Uterus (tissue), 2 donors: ENCODE measurements around the gene FAM120A.

Experiments used
- POLR2A ChIP-seq, 2 donors: fragments of 450-650 bp; IDR thresholded peaks; one replicate each; pipeline ENCODE4 v1.6.1; 2016; ENCODE audit warnings: antibody characterized with exemption in 2 of 2, mild to moderate bottlenecking in 1 of 2, moderate library complexity in 1 of 2
- TF ChIP-seq, protein P1 (sequence below), 4 experiments: fragments of 200-600 bp in 2 of 4; fragments of 450-650 bp in 2 of 4; sonication (generic) in 2 of 4; IDR thresholded peaks; one replicate each; pipeline ENCODE4 v1.5.1; 2016 to 2019; ENCODE audit warnings: antibody characterized with exemption in 4 of 4, mild to moderate bottlenecking in 2 of 4, moderate library complexity in 1 of 4

DNA sequence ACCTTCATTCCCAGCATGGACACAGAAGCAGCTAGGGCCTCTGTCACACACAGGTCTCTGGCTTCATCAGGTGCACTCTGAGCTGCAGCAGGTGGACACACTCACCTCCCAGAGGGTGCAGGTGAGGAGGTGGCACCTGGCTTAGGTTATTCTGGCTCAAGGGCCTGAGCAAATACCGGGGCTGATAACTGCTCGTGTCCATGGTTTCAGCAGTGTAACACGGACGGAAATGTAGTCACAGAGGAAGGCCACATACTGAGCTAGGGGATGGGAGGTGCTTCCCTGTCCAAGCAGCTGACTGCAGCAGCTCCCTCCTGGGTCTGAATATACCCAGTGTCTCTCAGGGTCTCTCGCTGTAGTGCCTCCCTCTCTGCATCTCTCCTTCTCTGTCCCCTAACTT is 130.6 kb downstream of the FAM120A start:
- TF ChIP-seq, protein P1, sequence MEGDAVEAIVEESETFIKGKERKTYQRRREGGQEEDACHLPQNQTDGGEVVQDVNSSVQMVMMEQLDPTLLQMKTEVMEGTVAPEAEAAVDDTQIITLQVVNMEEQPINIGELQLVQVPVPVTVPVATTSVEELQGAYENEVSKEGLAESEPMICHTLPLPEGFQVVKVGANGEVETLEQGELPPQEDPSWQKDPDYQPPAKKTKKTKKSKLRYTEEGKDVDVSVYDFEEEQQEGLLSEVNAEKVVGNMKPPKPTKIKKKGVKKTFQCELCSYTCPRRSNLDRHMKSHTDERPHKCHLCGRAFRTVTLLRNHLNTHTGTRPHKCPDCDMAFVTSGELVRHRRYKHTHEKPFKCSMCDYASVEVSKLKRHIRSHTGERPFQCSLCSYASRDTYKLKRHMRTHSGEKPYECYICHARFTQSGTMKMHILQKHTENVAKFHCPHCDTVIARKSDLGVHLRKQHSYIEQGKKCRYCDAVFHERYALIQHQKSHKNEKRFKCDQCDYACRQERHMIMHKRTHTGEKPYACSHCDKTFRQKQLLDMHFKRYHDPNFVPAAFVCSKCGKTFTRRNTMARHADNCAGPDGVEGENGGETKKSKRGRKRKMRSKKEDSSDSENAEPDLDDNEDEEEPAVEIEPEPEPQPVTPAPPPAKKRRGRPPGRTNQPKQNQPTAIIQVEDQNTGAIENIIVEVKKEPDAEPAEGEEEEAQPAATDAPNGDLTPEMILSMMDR (IDR thresholded peaks at IDR 0.05), result no peak
- no peak for TF ChIP-seq POLR2A (IDR thresholded peaks at IDR 0.05)
